Left renal cortex interstitium (tissue), 4 donors: ENCODE data around the gene EXOSC10. TPM values are rescaled to one million over a fixed set of nuclear protein-coding genes. Genes with fewer than 3 reads are reported as not detected.

Experiments used
- DNase-seq, 4 donors: peaks; one replicate each; pipeline ENCODE4 v3.0.0-alpha.2; 2013; ENCODE audit warnings: low read depth in 4 of 4, low spot score in 2 of 4, missing footprints in 1 of 4
- polyA plus RNA-seq, 4 donors: library from polyadenylated mRNA; unstranded; fragments of 120-200 nt; gene quantifications; one replicate each; pipeline ENCODE4 v1.2.1, GENCODE V29; 2013; ENCODE audit not compliant: insufficient read length in 4 of 4

Gene EXOSC10
- polyA plus RNA-seq, result 100 to 1,000 TPM in 2 of 4 donors, 10 to 100 TPM in 2; 73.1 to 108 (median 94.2) TPM

DNA sequence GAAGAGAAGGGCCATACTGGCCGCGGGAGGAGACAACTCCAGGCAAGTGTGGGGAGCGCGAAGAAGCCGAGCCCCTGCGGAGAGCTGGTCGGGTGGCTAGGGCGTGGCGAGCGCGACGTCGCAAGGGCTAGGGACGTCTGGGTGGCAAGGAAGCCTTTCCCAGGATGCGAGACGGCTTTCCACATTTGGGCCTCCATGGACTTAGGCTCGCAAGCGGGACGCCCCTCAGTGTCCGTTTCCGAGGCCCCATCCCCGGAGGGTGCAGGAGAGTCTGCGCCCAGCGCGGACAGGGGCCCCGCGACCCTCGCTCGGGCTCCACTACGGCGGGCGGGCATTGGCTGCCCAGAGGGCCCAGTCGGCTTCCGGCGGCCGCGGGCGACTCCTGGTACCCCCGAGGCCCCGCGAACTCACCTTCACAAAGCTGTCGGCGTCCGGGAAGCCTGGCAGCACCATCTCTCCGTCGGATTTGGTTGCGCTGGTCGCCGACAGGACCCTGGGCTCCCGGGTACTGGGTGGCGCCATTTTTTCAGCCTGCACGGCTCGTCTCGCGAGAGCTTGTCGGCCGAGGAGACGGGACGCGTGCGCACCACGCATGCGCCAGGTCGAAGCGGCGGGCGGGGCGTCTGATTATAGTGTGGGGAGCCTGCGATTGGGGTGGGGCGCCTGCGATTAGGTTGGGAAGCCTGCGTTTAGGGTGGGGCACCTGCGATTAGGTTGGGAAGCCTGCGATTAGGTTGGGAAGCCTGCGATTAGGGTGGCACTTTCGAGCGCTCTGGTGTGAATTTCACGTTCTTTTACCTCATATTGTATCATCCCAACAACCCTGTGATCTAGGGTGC is at the start of gene EXOSC10:
Gene EXOSC10, minus strand, starts transcription at position 560 of the 839 bp plus-strand sequence. Its CDS starts 38 bp downstream, at position 522.
- DNase-seq, result peak; percentile 66 to 84 (median 76)

DNA sequence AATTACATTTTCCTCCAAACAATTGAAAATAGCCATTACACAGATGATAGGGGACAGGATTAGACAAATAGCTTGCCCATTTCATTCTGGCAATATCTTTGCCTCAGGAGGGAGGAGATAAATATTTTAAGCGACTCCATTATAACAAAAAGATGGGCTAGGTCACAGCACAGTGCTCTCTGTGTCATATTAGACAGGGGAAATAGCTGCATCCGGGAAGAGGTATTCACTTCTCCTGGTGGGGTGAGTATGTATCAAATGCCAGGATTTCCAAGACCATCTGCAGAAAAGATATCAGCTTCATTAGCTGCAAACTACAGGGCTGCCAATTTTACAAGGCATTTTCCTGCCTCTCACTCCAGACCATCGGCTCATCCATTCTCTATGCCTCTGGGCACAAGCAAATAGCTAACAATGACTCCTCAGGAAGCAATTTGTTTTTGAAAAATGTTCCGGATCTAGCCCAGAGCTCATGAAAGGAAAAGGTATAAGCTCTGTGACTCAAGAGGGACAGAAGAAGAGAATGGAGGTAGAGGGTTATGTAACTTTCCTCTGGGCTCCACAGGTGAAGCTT is 47.6 kb upstream of the EXOSC10 start:
- no peak for DNase-seq

DNA sequence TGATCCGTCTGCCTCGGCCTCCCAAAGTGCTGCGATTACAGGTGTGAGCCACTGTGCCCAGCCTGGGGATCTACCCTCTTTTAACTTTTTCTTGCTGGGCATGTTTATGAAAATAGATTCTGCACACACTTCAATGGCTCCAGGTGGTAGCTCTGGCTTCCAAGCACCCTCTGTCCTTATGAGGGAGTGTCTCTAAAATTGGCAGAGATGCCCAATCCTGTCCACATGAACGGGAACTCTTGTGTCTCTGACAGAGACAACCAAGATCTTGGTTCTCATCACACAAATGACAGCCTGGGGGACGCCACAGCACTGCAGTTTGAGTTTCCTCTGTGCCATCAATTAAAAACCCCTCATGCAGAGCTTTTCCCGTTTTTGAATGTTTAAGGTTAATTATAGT is 46.1 kb upstream of the EXOSC10 start:
- DNase-seq, result no peak

DNA sequence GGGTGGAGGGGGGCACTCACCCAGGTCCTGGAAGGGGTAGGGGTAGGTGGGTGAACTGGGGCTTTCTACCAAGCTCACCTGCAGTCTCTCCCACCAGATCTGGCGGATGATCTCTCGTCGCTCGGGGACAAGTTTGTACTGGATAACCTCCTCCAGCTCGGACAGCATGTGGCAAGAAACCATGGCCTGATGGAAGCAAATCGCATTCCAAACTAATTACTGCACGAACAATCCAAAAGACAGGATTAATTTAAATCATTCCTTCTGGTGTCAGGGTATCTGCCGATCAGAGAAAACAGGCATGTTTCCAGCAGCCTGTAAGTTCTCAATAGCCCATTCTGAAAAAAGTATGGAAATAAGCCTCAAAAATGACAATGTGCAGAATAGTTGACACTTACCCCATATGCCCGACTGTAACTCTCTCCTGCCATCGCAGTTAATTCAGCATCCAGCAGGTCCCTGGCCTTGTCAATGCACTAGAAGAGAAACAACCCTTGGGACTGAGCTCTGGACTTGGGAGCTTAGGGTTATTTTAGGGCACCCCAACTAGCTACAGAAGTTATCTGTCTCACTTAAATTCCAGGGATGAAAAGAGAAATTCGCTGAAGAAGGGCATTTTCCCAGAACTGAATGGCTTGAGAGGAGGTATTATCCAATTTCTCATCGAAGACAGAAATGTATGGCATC is 45.0 kb upstream of the EXOSC10 start:
- no peak for DNase-seq

DNA sequence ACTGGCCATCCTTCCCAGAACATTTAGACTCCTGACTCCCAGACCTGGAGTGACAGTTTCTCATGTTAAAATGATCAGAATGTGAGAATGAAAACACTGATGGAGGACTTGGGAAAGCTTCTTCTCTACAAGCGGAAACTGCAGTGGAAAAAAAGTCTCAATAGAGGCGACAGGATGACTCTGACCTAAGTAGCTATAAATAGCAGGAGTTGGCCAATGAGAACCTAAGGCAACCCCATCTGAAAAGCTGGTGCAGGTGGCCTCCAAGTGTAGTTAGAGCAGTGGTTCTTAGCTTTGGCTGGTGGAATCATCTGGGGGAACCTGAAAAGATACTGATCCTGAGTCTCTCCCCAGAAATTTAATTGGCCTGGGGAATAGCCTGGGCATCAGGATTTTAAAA is 44.2 kb upstream of the EXOSC10 start:
- no peak for DNase-seq

DNA sequence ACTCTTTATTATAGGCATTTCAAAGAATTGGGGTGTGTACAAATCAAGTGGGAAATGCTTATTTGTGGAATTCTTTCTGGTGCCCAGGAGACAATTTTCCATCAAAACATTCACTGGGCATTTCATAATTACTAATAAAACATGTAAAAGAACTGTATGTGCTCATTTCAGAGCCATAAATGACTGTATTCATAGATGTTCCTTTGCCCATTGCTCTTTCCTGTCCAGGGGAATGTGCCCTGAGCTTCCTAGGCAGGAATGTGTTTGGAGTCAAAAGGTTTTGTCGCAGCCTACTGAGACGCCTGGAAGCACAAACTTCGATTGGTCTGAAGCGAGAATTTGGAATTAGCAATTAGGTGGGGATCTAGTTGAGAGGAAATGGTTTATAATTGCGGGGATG is 43.7 kb upstream of the EXOSC10 start:
- DNase-seq, result no peak

DNA sequence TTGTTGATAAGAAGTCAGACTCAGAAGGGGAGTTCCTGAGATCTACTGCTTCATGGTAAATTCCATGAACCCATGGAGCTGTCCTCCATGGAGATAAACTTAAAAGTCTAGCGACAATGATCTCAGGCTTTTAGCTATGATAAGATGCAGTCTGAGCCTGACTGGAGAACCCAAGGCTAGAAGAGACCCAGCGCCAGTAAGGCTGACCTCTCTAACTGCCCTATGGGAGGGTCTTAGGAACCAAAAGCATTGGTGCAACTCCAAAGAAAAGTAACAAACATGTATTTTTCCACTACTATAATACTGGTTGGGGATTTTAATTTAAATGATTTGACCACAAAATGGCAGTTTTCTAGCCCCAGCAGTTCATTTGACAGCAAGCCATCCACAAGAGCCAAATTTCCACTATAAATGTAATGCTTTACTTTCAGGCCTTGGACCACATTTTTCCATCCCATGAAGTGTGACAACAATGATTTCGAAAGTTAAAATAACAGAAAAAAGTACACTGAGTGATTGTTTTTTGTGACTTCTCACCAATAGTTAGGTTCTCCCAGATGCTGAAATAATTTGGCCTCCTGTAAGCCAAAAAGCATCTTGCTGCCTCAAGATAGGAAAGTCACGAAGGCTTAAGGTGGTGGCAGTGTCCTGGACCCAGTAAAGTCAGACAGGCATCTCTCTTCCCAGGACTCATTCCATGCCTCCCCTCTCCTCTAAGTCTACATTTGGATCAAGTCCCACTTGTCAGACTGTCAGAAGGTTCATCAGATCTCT is 43.1 kb upstream of the EXOSC10 start:
- DNase-seq, result no peak

DNA sequence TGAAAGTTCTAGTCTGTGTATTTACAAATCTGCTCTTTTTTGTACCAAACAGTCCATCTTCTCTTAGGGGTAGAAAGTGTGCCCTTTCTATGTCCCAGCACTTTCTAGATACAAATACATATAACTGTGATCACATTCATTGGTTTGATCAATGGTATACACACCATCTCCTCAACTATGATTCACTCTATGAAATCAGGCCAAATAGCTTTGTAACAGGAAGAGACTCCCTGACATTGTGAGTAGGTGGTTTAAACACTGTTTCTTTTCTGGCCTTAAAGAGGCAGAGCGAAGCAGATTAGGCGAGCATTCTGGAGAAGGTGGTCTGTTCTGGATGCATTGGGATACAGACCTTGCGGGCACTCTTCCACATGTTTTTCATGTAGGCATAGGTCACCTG is 39.3 kb upstream of the EXOSC10 start:
- DNase-seq, result no peak

DNA sequence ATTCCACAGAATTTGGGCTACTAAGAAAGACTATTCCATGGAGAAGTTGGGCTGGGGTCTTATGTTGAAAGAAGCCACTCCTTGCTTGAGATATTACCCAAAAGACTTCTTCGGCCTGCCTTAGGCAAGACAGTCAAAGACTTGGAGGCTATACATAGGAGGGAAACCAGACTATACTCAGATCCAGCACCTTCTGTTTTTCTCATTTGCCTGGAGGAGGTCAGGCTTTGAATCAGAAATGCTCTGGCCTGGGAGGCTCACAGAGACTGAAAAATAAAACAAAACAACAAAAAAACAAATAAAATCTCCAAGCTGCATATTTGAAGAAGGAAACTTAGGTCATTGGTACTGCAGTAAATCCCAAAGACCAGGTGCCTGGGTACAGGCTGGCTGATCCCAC is 38.4 kb upstream of the EXOSC10 start:
- no peak for DNase-seq

DNA sequence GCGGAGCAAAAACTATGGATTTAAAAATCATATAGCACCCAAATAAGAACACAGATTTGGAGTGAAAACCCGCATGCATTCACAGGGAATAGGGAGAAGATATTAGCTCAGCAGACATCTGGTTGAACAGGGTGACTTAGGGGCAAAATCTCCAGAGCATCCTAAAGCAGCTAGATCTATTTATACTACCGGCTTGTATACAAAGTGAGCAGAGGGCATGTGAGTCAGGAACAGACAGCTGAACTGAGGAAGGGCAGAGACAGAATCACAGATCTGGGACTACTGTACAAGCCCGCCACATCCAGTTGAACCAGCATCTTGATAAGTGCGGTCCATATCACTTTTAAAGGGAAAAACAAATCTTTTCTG is 35.2 kb upstream of the EXOSC10 start:
- DNase-seq, result no peak

DNA sequence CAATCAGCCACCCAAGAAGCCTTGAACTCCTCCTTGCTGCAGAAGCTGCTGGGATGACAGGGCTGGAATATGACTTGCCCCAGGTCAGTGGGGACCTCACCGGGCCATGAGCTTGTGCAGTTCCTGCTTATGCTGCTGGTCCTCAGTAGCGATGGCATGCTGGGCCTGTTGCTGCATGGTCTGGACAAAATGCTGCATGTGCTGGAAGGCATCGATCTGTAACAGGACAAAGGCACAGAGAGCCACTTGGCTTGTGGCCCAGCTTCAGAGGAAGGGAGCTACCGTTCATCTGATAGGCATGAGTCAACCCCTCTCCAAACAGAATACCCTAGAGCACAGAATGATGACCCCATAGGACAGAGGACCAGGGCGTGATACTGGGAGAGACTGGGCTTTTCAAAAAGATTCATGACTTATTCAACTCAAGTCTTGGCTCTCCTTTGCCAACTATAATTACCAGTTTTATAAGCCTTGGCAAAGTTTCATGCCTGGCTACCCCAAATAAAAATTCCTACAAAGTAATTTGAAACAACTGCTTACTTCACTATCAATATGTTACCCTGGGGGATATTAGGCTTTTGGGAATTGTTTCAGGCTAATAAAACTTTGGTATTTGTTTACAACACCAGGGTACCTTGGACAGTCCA is 34.7 kb upstream of the EXOSC10 start:
- DNase-seq, result no peak

DNA sequence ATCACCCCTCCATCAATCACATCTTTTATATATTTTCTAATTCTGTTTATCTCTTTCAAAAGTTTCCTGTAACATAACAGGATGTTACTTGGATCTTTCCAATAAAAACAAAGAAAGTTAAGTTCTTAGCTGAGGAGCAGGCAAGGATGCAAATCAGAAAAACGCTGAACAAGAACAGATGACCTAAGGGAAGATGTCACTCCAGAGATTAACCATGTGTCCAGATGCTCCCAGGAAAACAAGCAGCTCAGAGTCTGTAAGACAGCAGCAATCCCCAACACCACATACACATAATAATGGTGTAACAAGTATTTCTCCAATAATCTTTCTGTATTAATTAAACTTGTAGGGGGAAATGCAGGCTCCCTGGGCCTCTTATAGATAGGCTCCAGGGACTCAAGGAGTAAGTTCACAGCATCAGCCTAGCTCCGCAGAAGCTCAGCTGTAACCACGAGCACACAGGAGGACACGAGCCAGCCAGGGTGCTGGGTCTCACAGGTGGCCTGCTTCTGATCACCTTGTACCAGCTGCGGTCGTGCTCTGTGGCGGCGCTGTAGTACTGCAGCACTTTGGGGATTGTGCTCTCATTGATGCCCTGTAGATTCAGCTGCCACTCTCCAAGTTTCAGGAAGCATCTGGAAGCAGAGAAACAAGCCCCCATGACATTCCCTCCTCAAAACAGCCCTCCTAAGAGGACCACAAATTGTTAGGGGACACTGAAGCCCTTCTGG is 33.1 kb upstream of the EXOSC10 start:
- no peak for DNase-seq

DNA sequence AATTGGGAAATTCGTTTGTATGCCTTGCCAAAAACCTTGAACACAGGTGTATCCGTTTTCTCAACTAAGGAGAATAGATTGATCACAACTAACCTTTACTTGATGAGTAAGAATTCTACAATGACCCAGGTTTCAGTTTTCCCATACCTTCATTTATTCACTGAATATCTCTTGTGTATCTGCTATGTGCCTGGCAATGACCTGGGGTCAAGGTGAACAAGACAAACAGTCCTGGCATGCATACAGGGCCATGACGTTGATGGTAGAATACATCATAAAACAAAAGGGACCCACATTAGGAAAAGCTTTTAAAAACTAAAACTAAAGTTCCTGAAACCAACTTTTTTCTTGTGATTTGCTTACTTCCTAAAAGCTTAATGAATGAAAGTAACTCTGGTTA is 32.1 kb upstream of the EXOSC10 start:
- DNase-seq, result no peak

DNA sequence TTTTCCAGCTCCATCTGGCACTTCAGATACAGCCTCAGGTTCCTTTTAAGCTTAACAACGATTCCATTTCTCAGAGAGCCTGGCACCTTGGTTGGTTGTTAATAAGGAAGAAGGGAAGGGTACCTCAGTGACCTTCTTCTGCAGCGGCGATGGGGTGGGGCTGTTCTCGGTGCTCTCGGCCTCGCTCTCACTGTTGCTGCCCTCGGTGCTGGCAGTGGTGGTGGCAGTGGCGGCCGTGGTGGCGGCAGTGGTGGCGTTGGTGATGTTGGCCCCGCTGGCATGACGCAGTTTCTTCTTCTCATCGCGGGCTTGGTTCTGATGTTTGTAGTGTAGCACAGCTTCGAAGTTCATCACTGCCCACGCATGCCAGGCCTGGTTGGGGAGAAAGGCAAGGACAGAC is 30.7 kb upstream of the EXOSC10 start:
- no peak for DNase-seq

DNA sequence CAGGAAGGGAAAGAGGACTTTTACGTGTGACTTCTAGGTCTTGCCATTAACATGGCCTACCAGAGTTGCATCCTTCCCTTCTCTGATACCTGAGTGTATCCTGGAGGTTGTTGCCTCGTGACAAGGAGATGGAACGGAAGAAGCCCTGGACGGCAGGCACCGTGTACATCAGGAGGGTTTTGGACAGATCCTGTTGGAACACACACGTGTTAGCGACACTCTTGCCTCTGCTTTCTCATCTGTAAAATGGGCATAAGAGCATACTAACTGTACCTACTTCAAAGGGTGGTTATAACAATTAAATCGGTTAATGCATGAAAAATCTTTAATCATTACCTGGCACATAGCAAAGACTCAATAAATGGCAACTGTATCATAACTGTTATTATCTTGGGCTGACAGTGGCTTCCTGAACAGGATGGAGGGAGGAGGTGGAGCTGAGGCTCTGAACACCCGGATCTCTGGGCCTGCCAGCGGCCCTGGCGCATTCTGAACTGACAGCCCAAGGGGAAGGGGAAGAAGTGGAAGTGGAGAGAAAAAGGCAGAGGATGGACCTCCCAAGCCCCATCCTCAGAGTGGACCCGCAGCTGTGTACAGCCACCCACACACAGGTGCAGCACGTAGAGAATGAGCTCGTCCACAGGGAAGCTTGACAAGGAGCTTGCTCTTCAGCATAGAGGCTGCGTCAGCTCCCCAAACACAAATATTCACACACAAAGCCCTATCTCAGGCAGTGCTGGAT is 30.2 kb upstream of the EXOSC10 start:
- no peak for DNase-seq

DNA sequence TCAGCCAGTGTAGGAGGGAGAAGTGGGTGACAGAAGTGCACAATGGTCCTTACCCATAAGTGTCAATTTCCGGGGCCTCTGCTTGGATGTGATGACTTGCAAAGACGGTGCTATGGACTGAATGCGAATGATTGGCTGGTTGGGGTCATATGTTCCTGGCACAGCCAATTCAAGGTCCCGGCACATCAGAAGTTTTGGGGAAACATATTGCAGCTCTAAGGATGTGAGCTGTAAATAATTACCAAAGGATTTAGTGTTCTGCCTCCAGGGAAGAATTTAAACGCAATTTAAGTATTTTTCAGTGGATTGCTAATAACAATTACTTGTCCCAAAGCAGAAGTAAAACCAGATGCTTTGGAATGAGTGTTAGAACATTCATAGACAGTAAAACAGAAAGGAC is 26.9 kb upstream of the EXOSC10 start:
- DNase-seq, result no peak

DNA sequence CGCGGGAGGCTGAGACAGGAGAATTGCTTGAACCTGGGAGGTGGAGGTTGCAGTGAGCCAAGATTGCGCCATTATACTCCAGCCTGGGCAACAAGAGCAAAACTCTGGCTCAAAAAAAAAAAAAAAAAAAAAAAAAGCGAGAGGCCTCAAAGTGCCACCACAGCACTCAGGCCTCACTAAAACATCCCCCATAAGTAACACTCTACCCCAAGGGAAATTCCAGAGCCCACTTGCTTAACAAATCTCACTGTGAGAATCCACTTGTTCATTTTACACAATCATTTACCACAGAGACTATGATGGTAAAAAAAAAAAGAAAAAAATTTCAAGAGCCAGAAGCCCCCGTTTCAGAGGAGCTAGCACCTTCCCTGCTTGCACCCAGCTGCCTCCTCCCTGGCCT is 26.3 kb upstream of the EXOSC10 start:
- DNase-seq, result no peak

DNA sequence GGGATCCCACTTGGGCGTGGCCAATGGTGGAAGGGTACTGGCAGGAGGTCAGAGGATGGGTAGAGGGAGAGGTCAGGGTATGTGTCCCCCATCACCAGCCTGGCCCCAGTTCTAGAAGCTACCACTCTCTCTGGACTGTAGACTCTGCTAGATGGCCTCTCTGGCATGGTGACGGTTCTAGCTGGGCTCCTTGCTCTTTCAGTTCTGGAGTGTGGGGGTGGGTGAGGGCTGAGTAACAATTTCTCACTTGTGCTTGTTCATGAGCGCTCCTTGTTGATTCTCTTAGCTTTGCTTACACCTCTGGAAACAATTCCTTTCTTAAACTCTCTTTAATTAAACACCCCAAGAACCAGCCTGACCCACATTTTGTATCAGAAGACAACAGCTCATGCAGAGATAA is 25.3 kb upstream of the EXOSC10 start:
- no peak for DNase-seq

DNA sequence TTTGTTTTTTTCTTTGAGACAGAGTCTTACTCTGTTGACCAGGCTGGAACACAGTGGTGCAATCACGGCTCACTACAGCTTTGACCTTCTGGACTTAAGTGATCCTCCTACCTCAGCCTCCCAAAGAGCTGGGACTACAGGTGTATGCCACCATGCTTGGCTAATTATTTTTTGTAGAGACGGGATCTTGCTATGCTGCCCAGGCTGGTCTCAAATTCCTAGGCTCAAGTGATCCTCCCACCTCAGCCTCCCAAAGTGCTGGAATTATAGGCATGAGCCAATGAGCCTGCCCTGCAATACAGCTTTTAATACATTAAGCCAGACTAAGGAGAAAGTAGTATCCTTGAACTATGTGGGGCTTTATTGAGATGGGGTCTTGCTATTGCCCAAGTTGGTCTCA is 16.6 kb upstream of the EXOSC10 start:
- no peak for DNase-seq
